GM18502 (cell line): ENCODE measurements around the gene LRP5.

Experiments used
- ATAC-seq: cut with Tn5 transposase; IDR thresholded peaks from one replicate; pipeline ENCODE4 v1.9.1; 2021; ENCODE audit warnings: mild to moderate bottlenecking; ENCODE audit not compliant: unreplicated experiment, poor library complexity

Gene LRP5

GRCh38 chr11:68406324-68407313, 94.2 kb downstream of the LRP5 start:
- no peak for ATAC-seq

DNA sequence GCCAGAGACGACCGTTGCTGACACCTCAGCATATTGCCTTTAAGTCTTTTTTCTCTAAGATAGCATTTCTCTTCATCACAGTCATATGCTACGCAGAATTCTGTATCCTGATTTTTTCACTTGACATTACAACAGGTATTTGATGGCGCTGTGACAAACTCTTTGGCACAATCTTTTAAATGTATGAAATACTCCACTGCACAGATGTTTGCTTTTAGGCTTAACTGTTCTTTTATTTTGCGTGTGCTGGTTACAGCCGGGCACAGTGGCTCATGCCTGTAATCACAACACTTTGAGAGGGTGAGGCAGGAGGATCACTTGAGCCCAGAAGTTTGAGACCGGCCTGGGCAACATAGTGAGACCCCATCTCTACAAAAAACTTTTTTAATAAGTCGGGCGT, 96.1 kb downstream of the LRP5 start:
- no peak for ATAC-seq

DNA sequence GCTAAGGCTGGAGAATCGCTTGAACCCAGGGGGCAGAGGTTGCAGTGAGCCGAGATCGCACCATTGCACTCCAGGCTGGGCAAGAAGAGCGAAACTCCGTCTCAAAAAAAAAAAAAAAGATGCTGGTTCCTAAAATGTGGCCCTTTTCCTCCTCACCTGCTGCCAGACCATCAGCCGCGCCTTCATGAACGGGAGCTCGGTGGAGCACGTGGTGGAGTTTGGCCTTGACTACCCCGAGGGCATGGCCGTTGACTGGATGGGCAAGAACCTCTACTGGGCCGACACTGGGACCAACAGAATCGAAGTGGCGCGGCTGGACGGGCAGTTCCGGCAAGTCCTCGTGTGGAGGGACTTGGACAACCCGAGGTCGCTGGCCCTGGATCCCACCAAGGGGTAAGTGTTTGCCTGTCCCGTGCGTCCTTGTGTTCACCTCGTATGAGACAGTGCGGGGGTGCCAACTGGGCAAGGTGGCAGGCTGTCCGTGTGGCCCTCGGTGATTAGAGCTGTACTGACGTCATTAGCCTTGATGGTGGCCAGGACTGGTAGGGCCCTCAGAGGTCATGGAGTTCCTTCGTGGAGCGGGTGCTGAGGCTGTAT, 97.5 kb downstream of the LRP5 start:
- ATAC-seq: no peak

DNA sequence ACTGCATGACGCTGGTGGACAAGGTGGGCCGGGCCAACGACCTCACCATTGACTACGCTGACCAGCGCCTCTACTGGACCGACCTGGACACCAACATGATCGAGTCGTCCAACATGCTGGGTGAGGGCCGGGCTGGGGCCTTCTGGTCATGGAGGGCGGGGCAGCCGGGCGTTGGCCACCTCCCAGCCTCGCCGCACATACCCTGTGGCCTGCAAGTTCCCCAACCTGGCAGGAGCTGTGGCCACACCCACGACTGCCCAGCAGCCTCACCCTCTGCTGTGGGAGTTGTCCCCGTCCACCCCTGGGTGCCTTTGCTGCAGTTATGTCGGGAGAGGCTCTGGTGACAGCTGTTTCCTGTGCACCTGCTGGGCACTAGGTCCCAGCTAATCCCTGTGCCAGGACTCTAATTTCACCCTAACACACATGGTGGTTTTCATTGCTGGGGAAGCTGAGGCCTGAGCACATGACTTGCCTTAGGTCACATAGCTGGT, 99.2 kb downstream of the LRP5 start:
- ATAC-seq: no peak

- peak; percentile 72 for ATAC-seq
These were observed 100.4 kb downstream of the LRP5 start for GRCh38 chr11:68412593-68413475.

- no peak for ATAC-seq
These were observed 101.2 kb downstream of the LRP5 start for GRCh38 chr11:68413591-68413999.

DNA sequence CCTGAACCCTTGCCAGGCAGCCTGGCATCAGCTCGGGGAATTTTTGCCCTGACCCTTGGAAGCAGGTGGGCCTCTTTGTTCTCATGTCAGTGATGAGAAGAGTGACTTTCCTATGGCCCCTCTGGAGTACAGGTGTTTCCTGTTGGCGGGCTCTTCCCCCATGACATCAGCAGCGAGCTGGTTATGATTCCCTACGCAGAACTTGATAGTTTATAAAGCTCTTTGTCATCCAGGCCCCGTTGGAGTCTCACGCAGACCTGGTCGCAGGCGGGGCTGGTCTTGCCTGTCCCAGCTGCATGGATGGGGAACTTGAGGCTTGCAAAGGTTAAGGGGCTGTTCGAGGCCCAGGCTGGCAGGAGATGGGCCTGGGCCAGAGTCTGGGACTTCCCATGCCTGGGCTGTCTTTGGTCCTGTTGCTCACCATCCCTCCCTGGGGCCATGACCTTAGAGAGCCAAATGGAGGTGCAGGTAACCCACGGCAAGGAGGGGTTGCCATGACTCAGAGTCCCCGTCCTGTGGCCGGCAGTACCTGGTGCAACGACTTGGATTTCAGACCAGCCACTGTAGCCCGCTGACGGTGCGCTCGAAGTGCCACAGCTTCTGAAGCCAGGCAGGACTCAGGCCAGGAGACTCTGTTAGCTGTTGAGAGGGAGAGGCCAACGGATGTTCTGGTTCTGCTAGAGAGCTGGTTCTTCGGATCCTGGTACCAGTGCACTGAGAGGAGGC, 102.3 kb downstream of the LRP5 start:
- no peak for ATAC-seq

- no peak for ATAC-seq
These were observed 103.7 kb downstream of the LRP5 start for GRCh38 chr11:68416070-68416578.

DNA sequence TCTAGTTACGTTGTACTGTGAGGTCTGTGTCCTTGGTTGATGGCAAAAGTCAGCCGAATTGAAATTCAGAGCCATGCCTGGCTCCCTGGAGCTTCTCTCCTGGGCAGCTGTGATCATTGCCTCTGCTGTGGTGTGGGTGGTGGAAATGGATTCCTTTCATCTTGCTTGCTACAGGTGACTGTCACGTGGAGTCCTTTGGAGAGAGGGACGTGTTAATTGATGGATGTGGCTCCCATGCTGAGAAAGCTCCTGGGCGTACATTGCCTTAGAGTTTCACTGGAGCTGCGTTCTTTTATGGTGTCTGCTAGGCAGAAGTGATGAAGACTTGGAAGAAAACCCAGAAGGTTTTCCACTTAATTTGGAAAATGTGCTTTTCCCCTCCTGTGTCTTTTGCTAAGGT, 106.3 kb downstream of the LRP5 start:
- no peak for ATAC-seq

DNA sequence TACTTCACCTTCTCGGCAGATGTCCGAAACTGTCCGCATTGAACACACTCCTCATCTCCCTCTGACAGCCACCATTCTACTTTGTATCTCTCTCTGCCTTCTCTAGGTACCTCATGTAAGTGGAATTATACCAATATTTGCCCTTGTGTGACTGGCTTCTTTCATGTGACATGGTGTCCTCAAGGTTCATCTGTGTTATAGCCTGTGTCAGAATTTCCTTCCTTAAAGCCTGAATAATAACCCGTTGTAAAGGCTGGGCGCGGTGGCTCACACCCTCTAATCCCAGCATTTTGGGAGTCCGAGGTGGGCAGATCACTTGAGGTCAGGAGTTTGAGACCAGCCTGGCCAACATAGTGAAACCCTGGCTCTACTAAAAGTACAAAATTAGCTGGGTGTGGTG, 107.8 kb downstream of the LRP5 start:
- ATAC-seq: no peak

DNA sequence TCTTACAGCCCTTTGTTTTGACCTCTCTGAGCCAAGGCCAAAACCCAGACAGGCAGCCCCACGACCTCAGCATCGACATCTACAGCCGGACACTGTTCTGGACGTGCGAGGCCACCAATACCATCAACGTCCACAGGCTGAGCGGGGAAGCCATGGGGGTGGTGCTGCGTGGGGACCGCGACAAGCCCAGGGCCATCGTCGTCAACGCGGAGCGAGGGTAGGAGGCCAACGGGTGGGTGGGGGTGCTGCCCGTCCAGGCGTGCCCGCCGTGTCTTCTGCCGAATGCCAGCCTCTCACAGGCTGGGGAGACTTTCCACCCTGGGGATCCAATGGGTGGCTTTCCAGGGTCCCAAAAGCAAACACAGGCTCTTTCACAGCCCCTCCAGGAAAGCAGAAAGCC, 111.1 kb downstream of the LRP5 start:
- no peak for ATAC-seq

DNA sequence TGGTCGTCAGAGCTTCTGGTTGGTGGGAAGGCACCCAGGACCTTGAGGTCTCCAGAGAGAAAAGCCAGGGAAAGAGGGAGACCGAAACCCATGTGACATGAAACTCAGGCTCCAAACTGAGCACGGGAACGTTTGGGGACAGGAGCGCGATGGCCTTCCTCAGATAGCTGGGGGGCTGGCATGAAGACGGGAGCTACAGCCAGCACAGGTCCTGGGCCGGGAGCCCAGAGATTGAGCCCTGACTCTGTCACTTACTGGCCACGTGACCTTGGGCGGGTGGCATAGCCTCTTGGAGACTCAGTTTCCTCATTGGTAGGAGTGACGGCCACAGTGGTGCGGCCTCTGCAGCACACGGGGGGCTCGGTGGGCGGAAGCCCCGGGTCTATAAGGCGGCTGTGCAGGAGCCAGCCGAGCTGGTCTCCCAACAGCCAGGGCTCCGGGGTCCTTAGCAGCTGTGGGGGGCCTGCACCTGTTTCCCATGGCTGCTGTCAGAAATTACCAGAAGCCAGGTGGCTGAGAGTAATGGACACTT, 111.8 kb downstream of the LRP5 start:
- ATAC-seq: no peak

- ATAC-seq: no peak
These were observed 112.8 kb downstream of the LRP5 start for GRCh38 chr11:68424981-68425865.

- no peak for ATAC-seq
These were observed 113.5 kb downstream of the LRP5 start for GRCh38 chr11:68425866-68426380.

DNA sequence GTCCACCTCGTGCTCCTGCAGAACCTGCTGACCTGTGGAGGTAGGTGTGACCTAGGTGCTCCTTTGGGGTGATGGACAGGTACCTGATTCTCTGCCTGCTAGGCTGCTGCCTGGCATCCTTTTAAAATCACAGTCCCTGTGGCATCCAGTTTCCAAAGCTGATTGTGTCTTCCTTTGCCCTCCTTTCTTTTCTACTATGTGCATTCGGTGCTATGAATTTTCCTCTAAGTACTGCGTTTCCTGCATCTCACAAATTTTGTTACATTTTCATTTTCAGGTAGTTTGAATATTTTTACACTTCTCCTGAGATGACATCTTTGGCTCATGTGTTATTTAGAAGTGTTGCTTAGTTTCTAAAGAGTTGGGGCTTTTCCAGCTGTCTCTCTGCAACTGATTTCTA, 117.3 kb downstream of the LRP5 start:
- ATAC-seq: no peak

DNA sequence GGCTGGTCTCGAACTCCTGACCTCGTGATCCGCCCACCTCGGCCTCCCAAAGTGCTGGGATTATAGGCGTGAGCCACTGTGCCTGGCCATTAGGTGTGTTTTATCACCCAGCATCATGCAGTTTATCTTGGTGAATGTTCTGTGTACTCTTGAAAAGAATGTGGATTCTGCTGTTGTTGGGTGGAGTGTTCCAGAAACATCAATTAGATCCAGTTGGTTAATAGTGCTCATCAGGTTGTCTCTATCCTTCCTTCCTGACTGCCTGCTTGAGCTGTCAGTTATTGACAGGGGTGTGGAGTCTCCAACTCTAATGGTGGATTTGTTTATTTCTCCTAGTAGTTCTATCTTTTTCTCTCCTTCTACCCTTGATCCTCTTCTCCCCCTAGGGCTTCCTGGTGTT, 118.0 kb downstream of the LRP5 start:
- no peak for ATAC-seq

GRCh38 chr11:68430801-68431200, 118.4 kb downstream of the LRP5 start:
- ATAC-seq: no peak

DNA sequence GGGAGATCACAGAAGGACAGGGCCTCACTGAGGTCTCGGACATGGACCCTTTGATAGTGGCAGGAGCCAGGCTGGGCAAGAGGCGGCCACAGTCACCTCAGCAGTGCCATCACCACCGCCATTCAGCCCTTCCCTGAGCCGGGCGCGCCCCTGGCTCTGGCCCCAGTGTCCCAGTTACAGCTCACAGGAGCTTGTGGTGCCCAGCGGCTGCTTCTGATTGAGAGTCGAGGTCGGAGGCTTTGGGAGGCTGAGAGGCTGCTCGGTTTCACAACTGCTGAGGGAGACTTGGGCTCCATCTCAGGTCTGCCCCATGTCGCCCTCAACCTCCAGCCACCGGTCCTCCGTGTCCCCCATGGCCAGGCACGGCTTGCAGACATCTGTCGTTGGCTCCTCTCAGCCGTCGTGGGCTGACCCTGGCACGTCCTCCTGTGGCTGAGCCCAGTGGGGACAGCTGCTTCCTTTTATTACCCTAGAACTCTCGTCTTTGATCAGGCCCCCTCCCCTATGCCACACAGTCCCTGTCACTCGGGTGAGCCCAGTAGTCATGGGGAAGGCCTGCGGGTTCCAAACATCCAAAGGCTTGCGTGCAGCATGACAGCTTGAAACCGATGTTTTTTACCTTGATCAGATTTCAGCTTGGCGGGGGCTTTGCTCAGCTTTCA, 119.7 kb downstream of the LRP5 start:
- ATAC-seq: no peak
